ENCODE data around the gene IL10RA. TPM values are rescaled to one million over a fixed set of nuclear protein-coding genes. Genes with fewer than 3 reads are reported as not detected.
A peak's percentile ranks its signal among the peaks of the same experiment; 100 is the strongest.

Gene IL10RA
- total and polyA plus RNA-seq, 2 experiments from 2014 or later: 0.10 TPM; not detected in 1

GRCh38 chr11:118002541-118003423 is 16.6 kb downstream of the IL10RA start:
- Histone ChIP-seq H4K20me1 (replicated peaks; ENCODE audit: insufficient read depth) (no peaks in the 10 kb centered on the region), H3K9me2 (ENCODE audit: insufficient read depth) (no peaks in the 10 kb centered on the region), H2AFZ (peak overlapping the region; percentile 20), H3K4me1 (ENCODE audit: insufficient read depth) (peaks cover 4% of the 10 kb centered on the region; the same call in 1 of the 2 replicates), H3K36me3 (ENCODE audit: insufficient read depth) (no peaks in the 10 kb centered on the region), H3K4me2 (no peak overlapping the region), H3K27ac (ENCODE audit: low read depth) (no peak overlapping the region), H3K4me3 (no peak overlapping the region), H3F3A (replicated peaks; ENCODE audit: low read depth) (no peaks in the 10 kb centered on the region), H3K27me3 (ENCODE audit: insufficient read depth) (no peaks in the 10 kb centered on the region), H3K79me2 (replicated peaks; ENCODE audit: insufficient read depth) (no peaks in the 10 kb centered on the region)
- Mint-ChIP-seq H3K36me3 (ENCODE audit: low read depth) (no peaks in the 10 kb centered on the region), H3K4me1 (peaks cover 10% of the 10 kb centered on the region), H3K4me3 (no peak overlapping the region), H3K9me3 (no peaks in the 10 kb centered on the region), H3K27ac (no peak overlapping the region), H3K27me3 (ENCODE audit: insufficient read depth, low read depth, poor library complexity) (peaks cover 5% of the 10 kb centered on the region)
- TF ChIP-seq ETS1 (IDR thresholded peaks at IDR 0.05): no peak
- peak; percentile 49; the same call in 1 of the 2 replicates for TF ChIP-seq ZNF462 (CRISPR knock-in tag; IDR thresholded peaks at IDR 0.05)
- TF ChIP-seq STAT1 (IDR thresholded peaks at IDR 0.05; ENCODE audit: unreplicated experiment): no peak
- TF ChIP-seq JUNB (IDR thresholded peaks at IDR 0.05; ENCODE audit: unreplicated experiment): no peak
- no peak for TF ChIP-seq NANOG (IDR thresholded peaks at IDR 0.05; ENCODE audit: borderline replicate concordance)
- no peak for TF ChIP-seq REST (IDR thresholded peaks at IDR 0.05; ENCODE audit: unreplicated experiment)
- no peak for TF ChIP-seq EZH2 (IDR thresholded peaks at IDR 0.05; ENCODE audit: low read depth, unreplicated experiment)
- no peak for TF ChIP-seq ZNF114 (CRISPR knock-in tag; IDR thresholded peaks at IDR 0.05)
- DNase-seq (ENCODE audit: low spot score) (peak; percentile 35), ATAC-seq (peak; percentile 70)
